K562 (cell line): ENCODE measurements around the gene HSPA4. TPM values are rescaled to one million over a fixed set of nuclear protein-coding genes. Genes with fewer than 3 reads are reported as not detected.

Source experiments
- ADNP ChIP-seq: fragments of 200-800 bp; sonication (Bioruptor generic); IDR thresholded peaks from 2 replicates; pipeline ENCODE4 v1.6.1; 2016; ENCODE audit warnings: missing genetic modification characterization, missing compliant biosample characterization
- CBFA2T2 ChIP-seq: fragments of 450-650 bp; conservative IDR thresholded peaks from 2 replicates; pipeline ENCODE4 v1.6.1; 2017; ENCODE audit warnings: mild to moderate bottlenecking
- ELF1 ChIP-seq: fragments of 200-800 bp; sonication (Bioruptor generic); IDR thresholded peaks from 2 replicates; pipeline ENCODE4 v1.6.1; 2016; ENCODE audit warnings: missing genetic modification characterization, missing compliant biosample characterization
- IFI16 ChIP-seq: fragments of 250-450 bp; sonication (Bioruptor Pico); IDR thresholded peaks from 2 replicates; pipeline ENCODE4 v2.1.2; 2022; ENCODE audit warnings: mild to moderate bottlenecking, inconsistent platforms
- SIN3A ChIP-seq, 2 experiments: fragments of 150-350 bp in 1 of 2; IDR thresholded peaks; 2 replicates each; pipeline ENCODE4 v1.6.1; 2011 to 2016; ENCODE audit warnings: borderline replicate concordance in 2 of 2, low read depth in 2 of 2, low read length in 2 of 2, mild to moderate bottlenecking in 2 of 2, moderate library complexity in 2 of 2; ENCODE audit not compliant: control insufficient read depth in 1 of 2
- SMARCE1 ChIP-seq: fragments of 450-650 bp; IDR thresholded peaks from 2 replicates; pipeline ENCODE4 v1.7.1; 2016; ENCODE audit warnings: mild to moderate bottlenecking
- TARDBP ChIP-seq: fragments of 450-650 bp; IDR thresholded peaks from 2 replicates; pipeline ENCODE4 v1.6.1; 2016
- ZFX ChIP-seq: sonication (generic); formaldehyde crosslinking; IDR thresholded peaks from 2 replicates; pipeline ENCODE4 v1.8.0; 2022; ENCODE audit warnings: mild to moderate bottlenecking, missing genetic modification reagents, moderate library complexity
- ZNF282 ChIP-seq: sonication (generic); formaldehyde crosslinking; IDR thresholded peaks from 2 replicates; pipeline ENCODE4 v1.8.1; 2023; ENCODE audit warnings: missing genetic modification reagents
- ZNF76 ChIP-seq: fragments of 250-450 bp; sonication (Bioruptor Pico); IDR thresholded peaks from 2 replicates; pipeline ENCODE4 v1.4.0; 2020; ENCODE audit warnings: mild to moderate bottlenecking, moderate library complexity, borderline replicate concordance
- polyA plus RNA-seq, 8 experiments: library from polyadenylated mRNA; depleted of rRNA in 4 of 8; stranded (reverse) in 5 of 8; unstranded in 3 of 8; fragments of >200 nt; fragmentation: Nextera tagmentation in 2 of 8; fragmentation: Illumina TruSeq in 1 of 8; extraction: Ambion mirVana in 2 of 8; extraction: Trizol in 1 of 8; gene quantifications; 2 replicates each; pipeline versions ENCODE4 v1.2.1 to v1.2.3, GENCODE V29; 2011 to 2014; ENCODE audit warnings: inconsistent platforms in 1 of 8, missing spikeins in 1 of 8
- total RNA-seq, 7 experiments: library from RNA; depleted of rRNA in 6 of 7; stranded (reverse); fragments of >200 nt in 6 of 7; fragmentation: Illumina TruSeq in 2 of 7; extraction: Trizol in 2 of 7; gene quantifications; 2 replicates each; pipeline versions ENCODE4 v1.2.1 to v1.2.3, GENCODE V29; 2011 to 2021; ENCODE audit warnings: low replicate concordance in 1 of 7
- TF ChIP-seq, protein P1 (sequence below): sonication (generic); formaldehyde crosslinking; IDR thresholded peaks from 2 replicates; pipeline ENCODE4 v1.8.0; 2023; ENCODE audit warnings: missing genetic modification reagents, mild to moderate bottlenecking, borderline replicate concordance
- TF ChIP-seq, protein P2 (sequence below): fragments of 200-800 bp; sonication (Bioruptor generic); IDR thresholded peaks from 2 replicates; pipeline ENCODE4 v1.6.1; 2017; ENCODE audit warnings: missing genetic modification characterization, missing compliant biosample characterization
- TF ChIP-seq, protein P3 (sequence below): IDR thresholded peaks from 3 replicates; pipeline ENCODE4 v1.6.1; 2011; ENCODE audit warnings: borderline replicate concordance, mild to moderate bottlenecking, moderate library complexity; ENCODE audit not compliant: insufficient read length; ENCODE audit errors: extremely low read depth
- TF ChIP-seq, protein P4 (sequence below): fragments of 450-650 bp; IDR thresholded peaks from one replicate; pipeline ENCODE4 v1.6.1; 2018; ENCODE audit warnings: mild to moderate bottlenecking, moderate library complexity; ENCODE audit not compliant: partially characterized antibody

The HSPA4 gene
- total and polyA plus RNA-seq, 9 of the 15 experiments (the other 6 are each of a cell fraction or from before 2014, with no cell fraction given): 90.3 to 286 (median 148) TPM

DNA sequence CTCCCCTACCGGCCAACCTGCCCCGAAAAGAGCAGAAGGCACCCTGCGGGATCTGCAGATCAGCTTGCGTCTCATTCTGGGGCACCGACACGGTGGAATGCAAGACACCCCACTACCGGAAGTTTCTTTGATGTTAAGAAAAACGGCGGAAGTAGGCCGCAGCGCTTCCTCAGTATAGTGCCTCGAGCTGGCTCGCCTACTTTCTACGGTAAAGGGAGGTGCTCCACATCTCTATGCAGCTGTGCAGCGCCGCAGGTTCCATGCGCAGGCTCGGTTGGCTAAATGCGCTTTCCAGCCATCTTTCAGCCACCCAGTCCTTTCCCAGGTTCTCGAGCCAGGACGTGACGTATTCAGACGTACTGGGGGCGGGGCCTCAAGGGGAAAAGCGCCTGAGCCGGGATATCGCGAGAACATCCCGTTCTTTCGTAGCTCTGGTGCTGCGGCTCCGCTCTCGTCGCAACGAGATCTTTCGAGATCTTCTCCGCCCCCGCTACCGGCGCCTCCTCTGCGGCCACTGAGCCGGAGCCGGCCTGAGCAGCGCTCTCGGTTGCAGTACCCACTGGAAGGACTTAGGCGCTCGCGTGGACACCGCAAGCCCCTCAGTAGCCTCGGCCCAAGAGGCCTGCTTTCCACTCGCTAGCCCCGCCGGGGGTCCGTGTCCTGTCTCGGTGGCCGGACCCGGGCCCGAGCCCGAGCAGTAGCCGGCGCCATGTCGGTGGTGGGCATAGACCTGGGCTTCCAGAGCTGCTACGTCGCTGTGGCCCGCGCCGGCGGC, at the start of gene HSPA4 (continued):
- TF ChIP-seq ELF1 (tag) (peak; percentile 87), ZNF282 (CRISPR knock-in tag) (no peak), TARDBP (no peak), ZFX (CRISPR knock-in tag) (peak; percentile 98), IFI16 (CRISPR knock-in tag) (no peak), CBFA2T2 (no peak), ADNP (no peak), ZNF76 (CRISPR knock-in tag) (peak; percentile 46; the same call in 1 of the 2 replicates), SIN3A (IDR thresholded peaks at IDR 0.05; ENCODE audit: borderline replicate concordance in 2 of 2, control insufficient read depth in 1 of 2, low read depth in 2 of 2, low read length in 2 of 2) (peak; percentile 62 to 75; a peak in 2 of 4 replicates), SMARCE1 (no peak)
- TF ChIP-seq, protein P1, sequence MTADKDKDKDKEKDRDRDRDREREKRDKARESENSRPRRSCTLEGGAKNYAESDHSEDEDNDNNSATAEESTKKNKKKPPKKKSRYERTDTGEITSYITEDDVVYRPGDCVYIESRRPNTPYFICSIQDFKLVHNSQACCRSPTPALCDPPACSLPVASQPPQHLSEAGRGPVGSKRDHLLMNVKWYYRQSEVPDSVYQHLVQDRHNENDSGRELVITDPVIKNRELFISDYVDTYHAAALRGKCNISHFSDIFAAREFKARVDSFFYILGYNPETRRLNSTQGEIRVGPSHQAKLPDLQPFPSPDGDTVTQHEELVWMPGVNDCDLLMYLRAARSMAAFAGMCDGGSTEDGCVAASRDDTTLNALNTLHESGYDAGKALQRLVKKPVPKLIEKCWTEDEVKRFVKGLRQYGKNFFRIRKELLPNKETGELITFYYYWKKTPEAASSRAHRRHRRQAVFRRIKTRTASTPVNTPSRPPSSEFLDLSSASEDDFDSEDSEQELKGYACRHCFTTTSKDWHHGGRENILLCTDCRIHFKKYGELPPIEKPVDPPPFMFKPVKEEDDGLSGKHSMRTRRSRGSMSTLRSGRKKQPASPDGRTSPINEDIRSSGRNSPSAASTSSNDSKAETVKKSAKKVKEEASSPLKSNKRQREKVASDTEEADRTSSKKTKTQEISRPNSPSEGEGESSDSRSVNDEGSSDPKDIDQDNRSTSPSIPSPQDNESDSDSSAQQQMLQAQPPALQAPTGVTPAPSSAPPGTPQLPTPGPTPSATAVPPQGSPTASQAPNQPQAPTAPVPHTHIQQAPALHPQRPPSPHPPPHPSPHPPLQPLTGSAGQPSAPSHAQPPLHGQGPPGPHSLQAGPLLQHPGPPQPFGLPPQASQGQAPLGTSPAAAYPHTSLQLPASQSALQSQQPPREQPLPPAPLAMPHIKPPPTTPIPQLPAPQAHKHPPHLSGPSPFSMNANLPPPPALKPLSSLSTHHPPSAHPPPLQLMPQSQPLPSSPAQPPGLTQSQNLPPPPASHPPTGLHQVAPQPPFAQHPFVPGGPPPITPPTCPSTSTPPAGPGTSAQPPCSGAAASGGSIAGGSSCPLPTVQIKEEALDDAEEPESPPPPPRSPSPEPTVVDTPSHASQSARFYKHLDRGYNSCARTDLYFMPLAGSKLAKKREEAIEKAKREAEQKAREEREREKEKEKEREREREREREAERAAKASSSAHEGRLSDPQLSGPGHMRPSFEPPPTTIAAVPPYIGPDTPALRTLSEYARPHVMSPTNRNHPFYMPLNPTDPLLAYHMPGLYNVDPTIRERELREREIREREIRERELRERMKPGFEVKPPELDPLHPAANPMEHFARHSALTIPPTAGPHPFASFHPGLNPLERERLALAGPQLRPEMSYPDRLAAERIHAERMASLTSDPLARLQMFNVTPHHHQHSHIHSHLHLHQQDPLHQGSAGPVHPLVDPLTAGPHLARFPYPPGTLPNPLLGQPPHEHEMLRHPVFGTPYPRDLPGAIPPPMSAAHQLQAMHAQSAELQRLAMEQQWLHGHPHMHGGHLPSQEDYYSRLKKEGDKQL (CRISPR knock-in tag): no peak
- TF ChIP-seq, protein P2, sequence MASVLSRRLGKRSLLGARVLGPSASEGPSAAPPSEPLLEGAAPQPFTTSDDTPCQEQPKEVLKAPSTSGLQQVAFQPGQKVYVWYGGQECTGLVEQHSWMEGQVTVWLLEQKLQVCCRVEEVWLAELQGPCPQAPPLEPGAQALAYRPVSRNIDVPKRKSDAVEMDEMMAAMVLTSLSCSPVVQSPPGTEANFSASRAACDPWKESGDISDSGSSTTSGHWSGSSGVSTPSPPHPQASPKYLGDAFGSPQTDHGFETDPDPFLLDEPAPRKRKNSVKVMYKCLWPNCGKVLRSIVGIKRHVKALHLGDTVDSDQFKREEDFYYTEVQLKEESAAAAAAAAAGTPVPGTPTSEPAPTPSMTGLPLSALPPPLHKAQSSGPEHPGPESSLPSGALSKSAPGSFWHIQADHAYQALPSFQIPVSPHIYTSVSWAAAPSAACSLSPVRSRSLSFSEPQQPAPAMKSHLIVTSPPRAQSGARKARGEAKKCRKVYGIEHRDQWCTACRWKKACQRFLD (CRISPR knock-in tag): no peak; the same call in 1 of the 2 replicates
- TF ChIP-seq, protein P3, sequence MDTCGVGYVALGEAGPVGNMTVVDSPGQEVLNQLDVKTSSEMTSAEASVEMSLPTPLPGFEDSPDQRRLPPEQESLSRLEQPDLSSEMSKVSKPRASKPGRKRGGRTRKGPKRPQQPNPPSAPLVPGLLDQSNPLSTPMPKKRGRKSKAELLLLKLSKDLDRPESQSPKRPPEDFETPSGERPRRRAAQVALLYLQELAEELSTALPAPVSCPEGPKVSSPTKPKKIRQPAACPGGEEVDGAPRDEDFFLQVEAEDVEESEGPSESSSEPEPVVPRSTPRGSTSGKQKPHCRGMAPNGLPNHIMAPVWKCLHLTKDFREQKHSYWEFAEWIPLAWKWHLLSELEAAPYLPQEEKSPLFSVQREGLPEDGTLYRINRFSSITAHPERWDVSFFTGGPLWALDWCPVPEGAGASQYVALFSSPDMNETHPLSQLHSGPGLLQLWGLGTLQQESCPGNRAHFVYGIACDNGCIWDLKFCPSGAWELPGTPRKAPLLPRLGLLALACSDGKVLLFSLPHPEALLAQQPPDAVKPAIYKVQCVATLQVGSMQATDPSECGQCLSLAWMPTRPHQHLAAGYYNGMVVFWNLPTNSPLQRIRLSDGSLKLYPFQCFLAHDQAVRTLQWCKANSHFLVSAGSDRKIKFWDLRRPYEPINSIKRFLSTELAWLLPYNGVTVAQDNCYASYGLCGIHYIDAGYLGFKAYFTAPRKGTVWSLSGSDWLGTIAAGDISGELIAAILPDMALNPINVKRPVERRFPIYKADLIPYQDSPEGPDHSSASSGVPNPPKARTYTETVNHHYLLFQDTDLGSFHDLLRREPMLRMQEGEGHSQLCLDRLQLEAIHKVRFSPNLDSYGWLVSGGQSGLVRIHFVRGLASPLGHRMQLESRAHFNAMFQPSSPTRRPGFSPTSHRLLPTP: no peak
- TF ChIP-seq, protein P4, sequence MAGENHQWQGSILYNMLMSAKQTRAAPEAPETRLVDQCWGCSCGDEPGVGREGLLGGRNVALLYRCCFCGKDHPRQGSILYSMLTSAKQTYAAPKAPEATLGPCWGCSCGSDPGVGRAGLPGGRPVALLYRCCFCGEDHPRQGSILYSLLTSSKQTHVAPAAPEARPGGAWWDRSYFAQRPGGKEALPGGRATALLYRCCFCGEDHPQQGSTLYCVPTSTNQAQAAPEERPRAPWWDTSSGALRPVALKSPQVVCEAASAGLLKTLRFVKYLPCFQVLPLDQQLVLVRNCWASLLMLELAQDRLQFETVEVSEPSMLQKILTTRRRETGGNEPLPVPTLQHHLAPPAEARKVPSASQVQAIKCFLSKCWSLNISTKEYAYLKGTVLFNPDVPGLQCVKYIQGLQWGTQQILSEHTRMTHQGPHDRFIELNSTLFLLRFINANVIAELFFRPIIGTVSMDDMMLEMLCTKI: no peak
